Gastrocnemius medialis (tissue), 4 donors: ENCODE results near the gene HNF1A. TPM values are rescaled to one million over a fixed set of nuclear protein-coding genes. Genes with fewer than 3 reads are reported as not detected.

Source experiments
- ATAC-seq, 2 donors: fragments of 150-250 bp; one replicate each; pipeline ENCODE4 v1.9.1; 2016
- DNase-seq, 2 donors: peaks; one replicate each; pipeline ENCODE4 v3.0.0-alpha.2; 2019
- H3K27ac ChIP-seq, 4 donors: fragments of 200-600 bp; sonication (generic); 1 replicate in 1 of 4; 2 replicates in 3 of 4; pipeline ENCODE4 v1.5.1; 2016 to 2018; ENCODE audit warnings: mild to moderate bottlenecking in 2 of 4, moderate library complexity in 1 of 4
- H3K27me3 ChIP-seq, 3 donors: fragments of 200-600 bp; sonication (generic) in 2 of 3; 1 replicate in 1 of 3; 2 replicates in 2 of 3; pipeline versions ENCODE4 v1.5.1 to v1.6.0; 2016 to 2019; ENCODE audit warnings: mild to moderate bottlenecking in 1 of 3, moderate library complexity in 1 of 3
- H3K36me3 ChIP-seq, 2 donors: fragments of 200-600 bp; sonication (generic) in 1 of 2; one replicate each; pipeline ENCODE4 v1.5.1; 2017 to 2018
- H3K4me1 ChIP-seq, 2 donors: fragments of 200-600 bp; sonication (generic) in 1 of 2; one replicate each; pipeline ENCODE4 v1.5.1; 2016 to 2017; ENCODE audit warnings: mild to moderate bottlenecking in 2 of 2
- H3K4me3 ChIP-seq, 4 donors: fragments of 200-600 bp; sonication (generic) in 3 of 4; 1 replicate in 1 of 4; 2 replicates in 3 of 4; pipeline ENCODE4 v1.5.1; 2016 to 2019; ENCODE audit warnings: mild to moderate bottlenecking in 2 of 4
- H3K9me3 ChIP-seq, 3 donors: fragments of 200-600 bp; sonication (generic) in 2 of 3; 1 replicate in 1 of 3; 2 replicates in 2 of 3; pipeline ENCODE4 v1.5.1; 2016 to 2019
- POLR2A ChIP-seq, 2 donors: fragments of 450-650 bp; IDR thresholded peaks; one replicate each; pipeline ENCODE4 v1.6.1; 2017; ENCODE audit warnings: antibody characterized with exemption in 2 of 2, mild to moderate bottlenecking in 2 of 2, moderate library complexity in 2 of 2
- in situ Hi-C, 4 donors: fragments of 200-750 bp; cut with MboI; loops; one replicate each; pipeline versions ENCODE4 v1.15.0 to v1.8.0; 2017; ENCODE audit warnings: low sequenced_read_pairs in 4 of 4
- intact Hi-C: fragments of 100-400 bp; cut with DNase I; formaldehyde crosslinking; loops from one replicate; pipeline ENCODE4 v1.15.1; 2023; ENCODE audit warnings: low total_unique reads
- total RNA-seq, 4 donors: library from RNA; depleted of rRNA; stranded (reverse); fragments of >200 nt; gene quantifications; one replicate each; pipeline versions ENCODE4 v1.1.0 to v1.2.3, GENCODE V29; 2016
- TF ChIP-seq, protein P1 (sequence below), 5 experiments: fragments of 450-650 bp in 3 of 5; fragments of 200-600 bp in 2 of 5; sonication (generic) in 2 of 5; IDR thresholded peaks in 4 of 5; conservative IDR thresholded peaks in 1 of 5; 1 replicate in 4 of 5; 2 replicates in 1 of 5; pipeline ENCODE4 v1.5.1; 2016 to 2019; ENCODE audit warnings: antibody characterized with exemption in 5 of 5, mild to moderate bottlenecking in 3 of 5, moderate library complexity in 3 of 5

HNF1A gene
- total RNA-seq, 4 donors from 2014 or later = 0.07 to 0.10 TPM; not detected in 2

GRCh38 chr12:120979862-120980696 lies 1.7 kb downstream of the HNF1A start:
- in situ Hi-C loops = loop anchor here in 3 of 4 donors (10.0 kb wide), 2 partner anchors 265 to 335 kb away; partner anchors contain the start of genes CABP1 (in 2 of the 3) and UNC119B (in 1 of the 3)
- Histone ChIP-seq H3K36me3 (no peaks in the 10 kb centered on the region), H3K9me3 (no peaks in the 10 kb centered on the region), H3K4me3 (no peak overlapping the region), H3K4me1 (no peaks in the 10 kb centered on the region), H3K27ac (no peak overlapping the region), H3K27me3 (no peaks in the 10 kb centered on the region)
- no peak for TF ChIP-seq POLR2A (IDR thresholded peaks at IDR 0.05)
- TF ChIP-seq, protein P1, sequence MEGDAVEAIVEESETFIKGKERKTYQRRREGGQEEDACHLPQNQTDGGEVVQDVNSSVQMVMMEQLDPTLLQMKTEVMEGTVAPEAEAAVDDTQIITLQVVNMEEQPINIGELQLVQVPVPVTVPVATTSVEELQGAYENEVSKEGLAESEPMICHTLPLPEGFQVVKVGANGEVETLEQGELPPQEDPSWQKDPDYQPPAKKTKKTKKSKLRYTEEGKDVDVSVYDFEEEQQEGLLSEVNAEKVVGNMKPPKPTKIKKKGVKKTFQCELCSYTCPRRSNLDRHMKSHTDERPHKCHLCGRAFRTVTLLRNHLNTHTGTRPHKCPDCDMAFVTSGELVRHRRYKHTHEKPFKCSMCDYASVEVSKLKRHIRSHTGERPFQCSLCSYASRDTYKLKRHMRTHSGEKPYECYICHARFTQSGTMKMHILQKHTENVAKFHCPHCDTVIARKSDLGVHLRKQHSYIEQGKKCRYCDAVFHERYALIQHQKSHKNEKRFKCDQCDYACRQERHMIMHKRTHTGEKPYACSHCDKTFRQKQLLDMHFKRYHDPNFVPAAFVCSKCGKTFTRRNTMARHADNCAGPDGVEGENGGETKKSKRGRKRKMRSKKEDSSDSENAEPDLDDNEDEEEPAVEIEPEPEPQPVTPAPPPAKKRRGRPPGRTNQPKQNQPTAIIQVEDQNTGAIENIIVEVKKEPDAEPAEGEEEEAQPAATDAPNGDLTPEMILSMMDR (IDR thresholded peaks at IDR 0.05 in 4 of 5, conservative IDR thresholded peaks at IDR 0.05 in 1 of 5) = no peak
- DNase-seq (no peak), ATAC-seq (no peak)
- intact Hi-C loops = loop anchor here (10.0 kb wide), 1 partner anchor 265 kb away; the partner anchor contains the start of gene UNC119B

DNA sequence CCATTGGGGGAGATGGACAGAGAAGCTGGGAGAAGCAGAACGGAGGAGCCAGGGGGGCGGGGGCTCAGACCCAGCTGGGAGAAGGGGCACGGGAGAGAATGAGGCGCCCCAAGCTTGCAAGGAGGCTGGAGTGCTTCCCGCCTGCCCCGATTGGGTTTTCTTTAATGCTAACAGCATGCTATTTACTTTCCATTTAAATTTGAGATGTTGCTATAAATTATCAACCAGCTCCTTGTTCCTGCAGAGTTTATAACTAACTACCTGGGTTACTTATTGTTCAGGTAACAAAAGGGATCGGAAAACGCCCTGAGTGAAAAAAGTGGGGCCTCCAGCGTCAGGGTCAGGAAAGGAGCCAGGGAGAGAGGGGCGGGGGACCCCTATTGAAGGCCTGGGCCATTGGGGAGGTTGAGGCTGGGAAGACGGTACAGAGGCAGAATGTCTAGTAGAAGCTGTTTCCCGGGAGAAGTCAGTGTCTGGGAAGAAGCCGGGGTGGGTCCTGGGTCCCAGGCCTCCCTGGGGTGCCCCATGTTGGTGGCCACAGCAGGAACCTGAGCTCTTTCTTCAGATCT lies 2.5 kb downstream of the HNF1A start:
- no peak for TF ChIP-seq POLR2A (IDR thresholded peaks at IDR 0.05)
- TF ChIP-seq, protein P1 (IDR thresholded peaks at IDR 0.05 in 4 of 5, conservative IDR thresholded peaks at IDR 0.05 in 1 of 5) = no peak
- in situ Hi-C loops = no loop called here
- Histone ChIP-seq H3K36me3 (no peaks in the 10 kb centered on the region), H3K4me3 (no peak overlapping the region), H3K27me3 (no peaks in the 10 kb centered on the region), H3K27ac (no peak overlapping the region), H3K4me1 (no peaks in the 10 kb centered on the region), H3K9me3 (no peaks in the 10 kb centered on the region)
- ATAC-seq (no peak), DNase-seq (no peak)
- intact Hi-C loops = no loop called here

GRCh38 chr12:120981407-120981941 lies 3.1 kb downstream of the HNF1A start:
- DNase-seq (no peak), ATAC-seq (no peak)
- no peaks in the 10 kb centered on the region for H3K36me3 ChIP-seq
- no peaks in the 10 kb centered on the region for H3K9me3 ChIP-seq
- intact Hi-C loops = no loop called here
- TF ChIP-seq POLR2A (IDR thresholded peaks at IDR 0.05) = no peak
- TF ChIP-seq, protein P1 (IDR thresholded peaks at IDR 0.05 in 4 of 5, conservative IDR thresholded peaks at IDR 0.05 in 1 of 5) = no peak
- H3K27ac ChIP-seq = no peak overlapping the region
- H3K27me3 ChIP-seq = no peaks in the 10 kb centered on the region
- H3K4me3 ChIP-seq = no peak overlapping the region
- H3K4me1 ChIP-seq = no peaks in the 10 kb centered on the region
- in situ Hi-C loops = no loop called here

DNA sequence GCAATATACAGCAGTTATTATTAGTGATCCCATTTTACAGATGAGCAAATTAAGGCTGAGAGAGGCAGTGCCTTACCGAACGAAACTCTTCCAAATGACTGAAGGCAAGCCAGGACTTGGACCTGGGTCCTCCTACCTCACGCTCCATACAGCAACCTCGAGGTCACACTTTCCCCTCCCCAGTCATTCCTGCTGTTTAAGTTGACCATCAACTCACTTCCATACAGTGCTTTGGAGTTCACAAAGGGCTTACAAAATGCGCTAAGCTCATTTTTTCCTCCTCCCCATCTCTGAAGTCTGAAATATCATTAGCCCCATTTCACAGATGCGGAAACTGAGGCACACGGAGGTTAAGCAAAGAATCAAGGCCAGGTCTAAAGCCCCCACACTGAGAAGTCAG lies 4.3 kb downstream of the HNF1A start:
- Histone ChIP-seq H3K4me1 (no peaks in the 10 kb centered on the region), H3K4me3 (no peak overlapping the region), H3K9me3 (no peaks in the 10 kb centered on the region), H3K27me3 (no peaks in the 10 kb centered on the region), H3K36me3 (no peaks in the 10 kb centered on the region), H3K27ac (no peak overlapping the region)
- ATAC-seq (no peak), DNase-seq (no peak)
- no peak for TF ChIP-seq POLR2A (IDR thresholded peaks at IDR 0.05)
- TF ChIP-seq, protein P1 (IDR thresholded peaks at IDR 0.05 in 4 of 5, conservative IDR thresholded peaks at IDR 0.05 in 1 of 5) = no peak
- intact Hi-C loops (no loop called here), in situ Hi-C loops (no loop called here)
